ENCODE measurements around the gene VOPP1.

The VOPP1 gene

GRCh38 chr7:55468495-55468894 lies 103.8 kb downstream of the VOPP1 start:
- DNase-seq (ENCODE audit: low spot score), result no peak

- no peak for DNase-seq (ENCODE audit: low spot score)
These were observed 105.2 kb downstream of the VOPP1 start for GRCh38 chr7:55467047-55467593.

- DNase-seq (ENCODE audit: low spot score), result no peak
These were observed 106.6 kb downstream of the VOPP1 start for GRCh38 chr7:55465691-55466090.

- DNase-seq (ENCODE audit: low spot score), result peak; percentile 7
These were observed 107.9 kb downstream of the VOPP1 start for GRCh38 chr7:55464422-55464821.

- peak; percentile 2 for DNase-seq (ENCODE audit: low spot score)
These were observed 108.5 kb downstream of the VOPP1 start for GRCh38 chr7:55463686-55464262.

GRCh38 chr7:55458351-55458750 lies 114.0 kb downstream of the VOPP1 start:
- no peak for DNase-seq (ENCODE audit: low spot score)

GRCh38 chr7:55457801-55458200 lies 114.5 kb downstream of the VOPP1 start:
- DNase-seq (ENCODE audit: low spot score), result no peak

- no peak for DNase-seq (ENCODE audit: low spot score)
These were observed 119.3 kb downstream of the VOPP1 start for GRCh38 chr7:55452971-55453370.

- DNase-seq (ENCODE audit: low spot score), result no peak
These were observed 122.2 kb downstream of the VOPP1 start for GRCh38 chr7:55449992-55450535.

- no peak for DNase-seq (ENCODE audit: low spot score)
These were observed 122.9 kb downstream of the VOPP1 start for GRCh38 chr7:55449205-55449991.

- DNase-seq (ENCODE audit: low spot score), result no peak
These were observed 123.8 kb downstream of the VOPP1 start for GRCh38 chr7:55448526-55448925.

- no peak for DNase-seq (ENCODE audit: low spot score)
These were observed 127.5 kb downstream of the VOPP1 start for GRCh38 chr7:55444786-55445185.

- peak; percentile 87 for DNase-seq (ENCODE audit: low spot score)
These were observed 130.4 kb downstream of the VOPP1 start for GRCh38 chr7:55441774-55442522.

- no peak for DNase-seq (ENCODE audit: low spot score)
These were observed 131.3 kb downstream of the VOPP1 start for GRCh38 chr7:55441002-55441401.

- DNase-seq (ENCODE audit: low spot score), result no peak
These were observed 132.1 kb downstream of the VOPP1 start for GRCh38 chr7:55440040-55440690.

GRCh38 chr7:55439627-55440026 lies 132.7 kb downstream of the VOPP1 start:
- peak; percentile 64 for DNase-seq (ENCODE audit: low spot score)

GRCh38 chr7:55438757-55439525 lies 133.4 kb downstream of the VOPP1 start:
- DNase-seq (ENCODE audit: low spot score), result no peak

- no peak for DNase-seq (ENCODE audit: low spot score)
These were observed 134.1 kb downstream of the VOPP1 start for GRCh38 chr7:55438085-55438756.

- no peak for DNase-seq (ENCODE audit: low spot score)
These were observed 134.9 kb downstream of the VOPP1 start for GRCh38 chr7:55437375-55437774.

- no peak for DNase-seq (ENCODE audit: low spot score)
These were observed 135.8 kb downstream of the VOPP1 start for GRCh38 chr7:55436457-55436856.

- no peak for DNase-seq (ENCODE audit: low spot score)
These were observed 136.8 kb downstream of the VOPP1 start for GRCh38 chr7:55435466-55435865.
